CD8-positive, alpha-beta memory T cell (primary cell): ENCODE results near the gene KLRK1. TPM values are rescaled to one million over a fixed set of nuclear protein-coding genes. Genes with fewer than 3 reads are reported as not detected.
A peak's percentile ranks its signal among the peaks of the same experiment; 100 is the strongest.

Experiments used
- CTCF ChIA-PET: fragments of 350-600 bp; sonication (Branson Sonifier 250); formaldehyde crosslinking; loops from one replicate; lab custom pipeline; 2021; ENCODE audit warnings: antibody characterized with exemption; lab: Charles Lee
- POLR2A ChIA-PET: fragments of 350-600 bp; sonication (Branson Sonifier 250); formaldehyde crosslinking; loops from one replicate; lab custom pipeline; 2021; ENCODE audit warnings: antibody characterized with exemption; lab: Charles Lee
- DNase-seq, 5 donors: peaks; one replicate each; pipeline versions ENCODE4 v3.0.0 to v3.0.0-alpha.2; 2020 to 2022; ENCODE audit warnings: mixed read lengths in 1 of 5
- H3K27ac ChIP-seq: one replicate; pipeline ENCODE4 v1.7.0; 2013; ENCODE audit warnings: low read depth, mild to moderate bottlenecking, low read length, moderate library complexity
- H3K27me3 ChIP-seq: 2 replicates; pipeline ENCODE4 v1.7.0; 2013; ENCODE audit warnings: low read length, mild to moderate bottlenecking; ENCODE audit not compliant: insufficient read depth, poor library complexity, severe bottlenecking
- H3K36me3 ChIP-seq: 2 replicates; pipeline ENCODE4 v1.7.0; 2013; ENCODE audit warnings: mild to moderate bottlenecking, low read length, moderate library complexity; ENCODE audit not compliant: insufficient read depth
- H3K4me1 ChIP-seq: 2 replicates; pipeline ENCODE4 v1.7.0; 2013; ENCODE audit warnings: mild to moderate bottlenecking, low read length, moderate library complexity; ENCODE audit not compliant: insufficient read depth
- H3K4me3 ChIP-seq: 2 replicates; pipeline ENCODE4 v1.7.0; 2013; ENCODE audit warnings: mild to moderate bottlenecking, low read length
- H3K9me3 ChIP-seq: 2 replicates; pipeline ENCODE4 v1.7.0; 2013; ENCODE audit warnings: mild to moderate bottlenecking, low read length
- H3K27ac Mint-ChIP-seq, 8 donors: one replicate each; pipeline ENCODE4 v1.8.0; 2020 to 2021; ENCODE audit warnings: mixed read lengths in 8 of 8, mild to moderate bottlenecking in 6 of 8, inconsistent platforms in 3 of 8, moderate library complexity in 3 of 8
- H3K27me3 Mint-ChIP-seq, 2 donors: one replicate each; pipeline ENCODE4 v1.8.0; 2020 to 2021; ENCODE audit warnings: mixed read lengths in 2 of 2, mild to moderate bottlenecking in 1 of 2, moderate library complexity in 1 of 2
- H3K36me3 Mint-ChIP-seq, 3 donors: one replicate each; pipeline ENCODE4 v1.8.0; 2020 to 2021; ENCODE audit warnings: mixed read lengths in 3 of 3, inconsistent platforms in 1 of 3, mild to moderate bottlenecking in 1 of 3
- H3K4me1 Mint-ChIP-seq, 3 donors: one replicate each; pipeline ENCODE4 v1.8.0; 2020 to 2021; ENCODE audit warnings: mixed read lengths in 3 of 3, inconsistent platforms in 1 of 3, mild to moderate bottlenecking in 1 of 3
- H3K4me3 Mint-ChIP-seq, 7 donors: one replicate each; pipeline ENCODE4 v1.8.0; 2020 to 2021; ENCODE audit warnings: mixed read lengths in 7 of 7, mild to moderate bottlenecking in 6 of 7, moderate library complexity in 4 of 7, inconsistent platforms in 2 of 7
- H3K9me3 Mint-ChIP-seq, 5 donors: one replicate each; pipeline ENCODE4 v1.8.0; 2020 to 2022; ENCODE audit warnings: mixed read lengths in 5 of 5, mild to moderate bottlenecking in 3 of 5, moderate library complexity in 2 of 5, inconsistent platforms in 1 of 5
- polyA plus RNA-seq: library from polyadenylated mRNA; unstranded; fragments of 300-500 nt; fragmentation: Illumina TruSeq; gene quantifications from one replicate; pipeline ENCODE4 v1.2.3, GENCODE V29; 2021
- total RNA-seq, 2 experiments: library from RNA; stranded (reverse); gene quantifications; one replicate each; pipeline ENCODE4 v1.2.3, GENCODE V29; 2021

The KLRK1 gene
- total and polyA plus RNA-seq, 3 experiments from 2014 or later: 145 to 562 (median 161) TPM

DNA sequence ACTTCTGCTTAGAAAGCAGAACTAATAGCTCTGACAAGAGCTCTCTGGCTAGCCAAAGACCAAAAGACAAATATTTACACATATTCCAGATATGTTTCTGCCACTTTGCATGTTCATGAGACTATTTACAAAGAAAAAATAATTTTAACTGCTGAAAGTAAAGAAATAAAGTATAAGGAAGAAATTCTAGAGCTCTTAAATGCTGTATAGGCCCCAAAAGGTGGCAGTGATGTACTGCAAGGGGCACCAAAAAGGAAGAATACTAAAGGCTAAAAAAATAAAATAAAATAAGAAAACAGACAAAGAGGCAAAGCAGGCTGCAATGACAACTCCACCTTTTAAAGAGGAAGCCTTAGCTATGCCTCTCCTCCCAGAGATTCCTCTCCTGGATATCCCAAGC lies 23.0 kb downstream of the KLRK1 start:
- Histone ChIP-seq H3K36me3 (peaks cover 5% of the 10 kb centered on the region), H3K9me3 (no peaks in the 10 kb centered on the region), H3K4me1 (peaks cover 74% of the 10 kb centered on the region), H3K27ac (no peak overlapping the region), H3K4me3 (no peak overlapping the region), H3K27me3 (no peaks in the 10 kb centered on the region)
- peaks cover 0 to 3% (median 0%) of the 10 kb centered on the region in 5 donors for H3K9me3 Mint-ChIP-seq
- peak in 1 of 5 donors; percentile 57 for DNase-seq
- H3K27ac Mint-ChIP-seq: peak overlapping the region in 3 of 8 donors; percentile 36 to 94 (median 67)
- H3K4me1 Mint-ChIP-seq: peaks cover 26 to 38% (median 26%) of the 10 kb centered on the region in 3 donors
- CTCF ChIA-PET: interaction anchor here (0.8 to 3.9 kb wide), 18 partner anchors 11 to 247 kb away, joined by 3 to 24 read pairs (median 4); partner anchors contain the start of gene MAGOHB
- POLR2A ChIA-PET: interaction anchor here (0.6 to 2.2 kb wide), 11 partner anchors 13 to 195 kb away, joined by 3 to 9 read pairs (median 4); partner anchors contain the start of gene GABARAPL1
- H3K4me3 Mint-ChIP-seq: peak overlapping the region in 5 of 7 donors; percentile 8 to 57 (median 27)
- H3K27me3 Mint-ChIP-seq: no peaks in the 10 kb centered on the region
- peaks cover 25 to 31% (median 26%) of the 10 kb centered on the region in 3 donors for H3K36me3 Mint-ChIP-seq

DNA sequence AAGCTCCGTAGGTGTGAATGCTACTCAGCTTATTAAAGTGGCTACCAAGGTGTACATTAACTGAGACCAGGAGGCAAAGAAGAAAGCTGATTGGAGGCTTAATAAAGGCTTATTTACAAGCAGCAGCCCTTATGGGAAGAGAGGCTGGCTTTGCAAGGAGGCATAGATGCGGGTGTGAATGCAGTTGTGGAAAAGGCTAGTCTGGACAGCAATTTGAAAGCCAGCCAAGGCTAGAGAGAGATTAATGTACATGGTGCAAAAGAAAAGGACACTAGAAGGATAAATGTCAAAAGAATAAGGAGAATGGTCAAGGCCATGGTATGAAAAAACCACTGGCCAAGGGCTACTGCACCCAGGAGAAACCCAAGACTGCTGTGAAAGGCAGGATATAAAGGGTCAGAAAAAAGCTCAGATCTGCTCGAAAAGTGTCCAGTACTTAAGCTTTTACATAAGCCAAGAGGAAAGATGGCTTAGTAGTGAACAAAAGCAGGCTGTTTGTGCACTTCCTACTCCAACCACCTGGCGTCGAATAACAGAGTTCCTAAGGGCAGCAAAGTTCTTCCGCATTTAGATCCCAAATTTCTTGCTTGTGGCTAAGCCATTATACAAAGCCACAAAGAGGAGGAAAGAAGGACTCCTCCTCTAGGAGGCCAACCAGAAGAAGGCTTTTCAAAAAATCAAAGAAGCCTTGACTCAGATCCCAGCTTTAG lies 24.0 kb downstream of the KLRK1 start:
- Histone ChIP-seq H3K4me1 (peaks cover 67% of the 10 kb centered on the region), H3K4me3 (peak overlapping the region; percentile 97), H3K27ac (peak overlapping the region; percentile 80), H3K27me3 (no peaks in the 10 kb centered on the region), H3K36me3 (no peaks in the 10 kb centered on the region), H3K9me3 (no peaks in the 10 kb centered on the region)
- H3K27ac Mint-ChIP-seq: no peak overlapping the region
- DNase-seq: no peak
- H3K9me3 Mint-ChIP-seq: peaks cover 0 to 3% (median 0%) of the 10 kb centered on the region in 5 donors
- POLR2A ChIA-PET: interaction anchor here (0.6 to 2.2 kb wide), 12 partner anchors 8 to 753 kb away, joined by 3 to 9 read pairs (median 4); partner anchors contain the start of gene GABARAPL1
- peaks cover 21 to 26% (median 26%) of the 10 kb centered on the region in 3 donors for H3K36me3 Mint-ChIP-seq
- H3K4me1 Mint-ChIP-seq: peaks cover 24 to 35% (median 25%) of the 10 kb centered on the region in 3 donors
- no peak overlapping the region for H3K4me3 Mint-ChIP-seq
- CTCF ChIA-PET: interaction anchor here (0.8 to 3.9 kb wide), 24 partner anchors 9 to 248 kb away, joined by 3 to 24 read pairs (median 4); partner anchors contain the start of gene MAGOHB
- no peaks in the 10 kb centered on the region for H3K27me3 Mint-ChIP-seq

DNA sequence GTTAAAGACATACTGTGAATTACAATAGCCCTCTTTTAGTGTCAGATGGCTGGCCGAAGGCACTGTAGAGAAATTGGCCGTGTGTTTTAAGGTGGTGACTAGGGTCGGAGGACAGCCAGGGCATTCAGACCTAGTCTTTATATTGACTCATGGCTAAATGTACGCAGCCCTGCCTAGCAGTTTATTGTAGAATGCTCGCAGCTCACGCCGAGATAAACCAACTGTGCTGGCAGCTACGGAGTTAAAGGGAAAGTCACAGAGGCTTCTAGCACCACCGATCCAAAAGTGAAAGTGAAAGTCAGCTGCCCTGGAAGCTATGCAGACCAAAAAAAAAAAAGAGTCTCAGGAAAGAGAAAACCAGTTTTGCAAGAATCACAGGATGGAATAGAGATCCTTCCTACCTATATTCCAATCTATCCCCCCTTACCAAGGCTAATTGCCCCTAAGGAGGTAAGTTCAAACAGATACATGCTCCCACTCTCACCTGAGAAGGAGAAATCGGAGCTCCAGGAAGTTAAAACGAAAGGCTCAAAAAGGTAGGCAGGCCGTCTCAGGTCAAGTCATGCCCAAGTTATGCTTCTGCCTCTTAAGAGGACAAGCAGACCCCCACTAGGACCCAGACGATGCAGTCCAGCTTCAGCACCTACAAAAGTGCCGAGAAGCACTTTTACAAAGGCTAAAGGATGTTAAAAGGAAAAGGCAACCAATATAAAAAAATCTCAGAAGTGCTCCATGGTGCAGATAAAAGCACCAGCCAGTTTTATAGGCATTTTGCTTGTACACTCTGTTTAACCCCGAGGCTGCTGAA lies 24.8 kb downstream of the KLRK1 start:
- peaks cover 24 to 35% (median 25%) of the 10 kb centered on the region in 3 donors for H3K4me1 Mint-ChIP-seq
- no peaks in the 10 kb centered on the region for H3K27me3 Mint-ChIP-seq
- CTCF ChIA-PET: interaction anchor here (0.7 to 3.9 kb wide), 18 partner anchors 9 to 212 kb away, joined by 3 to 24 read pairs (median 4); no protein-coding TSS in a partner anchor
- no peaks in the 10 kb centered on the region for H3K36me3 ChIP-seq
- no peaks in the 10 kb centered on the region for H3K9me3 ChIP-seq
- H3K27ac Mint-ChIP-seq: no peak overlapping the region
- DNase-seq: peak; percentile 40 to 83 (median 76)
- POLR2A ChIA-PET: interaction anchor here (0.6 to 2.2 kb wide), 14 partner anchors 9 to 753 kb away, joined by 3 to 9 read pairs (median 4); partner anchors contain the start of gene KLRC4
- peaks cover 0 to 3% (median 0%) of the 10 kb centered on the region in 5 donors for H3K9me3 Mint-ChIP-seq
- no peaks in the 10 kb centered on the region for H3K27me3 ChIP-seq
- peaks cover 58% of the 10 kb centered on the region for H3K4me1 ChIP-seq
- H3K27ac ChIP-seq: peak overlapping the region; percentile 80
- H3K4me3 Mint-ChIP-seq: no peak overlapping the region
- peaks cover 21 to 24% (median 23%) of the 10 kb centered on the region in 3 donors for H3K36me3 Mint-ChIP-seq
- H3K4me3 ChIP-seq: peak overlapping the region; percentile 97

DNA sequence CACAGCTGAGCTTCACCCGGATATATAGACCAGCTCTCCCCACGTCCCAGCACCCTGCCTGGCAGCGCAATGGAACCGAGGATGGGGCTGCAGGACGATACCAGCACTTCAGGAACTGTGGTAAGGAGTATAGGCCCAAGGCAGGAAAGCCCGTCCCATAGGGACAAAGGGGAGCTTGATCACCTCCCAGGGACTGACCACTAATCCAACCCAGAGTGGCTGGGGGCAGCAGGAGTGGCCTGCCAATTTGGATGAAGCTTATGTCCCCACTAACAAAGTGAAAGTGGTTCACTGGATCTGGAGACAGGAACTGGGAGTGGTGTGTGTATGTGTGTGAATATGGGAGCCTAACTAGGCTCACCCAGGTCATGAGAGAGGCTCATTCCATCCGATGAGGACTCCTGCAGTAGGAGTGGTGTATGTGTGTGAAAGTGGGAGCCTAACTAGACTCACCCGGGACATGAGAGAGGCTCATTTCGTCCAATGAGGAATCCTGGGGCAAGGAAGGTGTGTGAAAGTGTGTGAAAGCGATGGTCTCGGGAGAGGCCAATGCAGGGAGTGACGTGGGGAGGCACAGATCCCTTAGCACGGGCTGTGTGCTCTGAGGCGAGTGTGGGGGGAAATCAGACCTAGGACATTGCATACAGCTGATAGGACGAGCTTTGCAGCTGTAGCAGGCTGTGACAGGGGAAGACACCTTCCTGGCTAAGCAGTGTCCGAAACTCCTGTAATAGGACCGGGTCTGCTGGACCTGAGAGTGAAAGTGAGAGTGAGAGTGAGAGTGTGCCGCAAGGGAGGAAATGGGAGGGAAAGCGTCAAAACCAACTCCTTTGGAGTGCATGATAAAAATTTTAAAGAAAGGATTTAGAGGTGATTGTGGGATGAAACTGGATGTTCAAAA lies 25.7 kb downstream of the KLRK1 start:
- peaks cover 25 to 35% (median 26%) of the 10 kb centered on the region in 3 donors for H3K4me1 Mint-ChIP-seq
- Histone ChIP-seq H3K27ac (peak overlapping the region; percentile 80), H3K9me3 (no peaks in the 10 kb centered on the region), H3K36me3 (no peaks in the 10 kb centered on the region), H3K4me1 (peaks cover 52% of the 10 kb centered on the region), H3K4me3 (peak overlapping the region; percentile 97), H3K27me3 (no peaks in the 10 kb centered on the region)
- H3K36me3 Mint-ChIP-seq: peaks cover 20 to 22% (median 21%) of the 10 kb centered on the region in 3 donors
- ChIA-PET CTCF (interaction anchor here (0.7 to 3.9 kb wide), 8 partner anchors 22 to 136 kb away, joined by 3 to 24 read pairs (median 4); no protein-coding TSS in a partner anchor), POLR2A (interaction anchor here (0.6 to 1.8 kb wide), 9 partner anchors 10 to 457 kb away, joined by 3 to 8 read pairs (median 3); partner anchors contain the start of gene KLRC4)
- peak in 2 of 5 donors; percentile 58 for DNase-seq
- H3K4me3 Mint-ChIP-seq: no peak overlapping the region
- no peaks in the 10 kb centered on the region for H3K27me3 Mint-ChIP-seq
- peaks cover 0 to 3% (median 0%) of the 10 kb centered on the region in 5 donors for H3K9me3 Mint-ChIP-seq
- H3K27ac Mint-ChIP-seq: no peak overlapping the region

DNA sequence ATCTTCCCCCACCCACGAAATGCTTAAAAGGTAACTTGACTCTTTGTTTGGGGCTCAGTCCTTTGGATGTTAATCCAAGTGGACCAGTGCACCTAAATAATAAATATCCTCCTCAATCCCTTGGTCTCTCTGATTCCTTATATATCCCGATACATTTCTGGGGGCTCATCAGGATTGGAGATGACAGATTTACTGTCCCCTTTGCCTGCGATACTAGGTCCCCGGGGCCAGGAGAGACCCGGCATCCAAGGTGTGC lies 26.3 kb downstream of the KLRK1 start:
- H3K4me3 Mint-ChIP-seq: no peak overlapping the region
- Histone ChIP-seq H3K27ac (peak overlapping the region; percentile 80), H3K4me3 (peak overlapping the region; percentile 97), H3K9me3 (no peaks in the 10 kb centered on the region), H3K4me1 (peaks cover 46% of the 10 kb centered on the region), H3K27me3 (no peaks in the 10 kb centered on the region), H3K36me3 (no peaks in the 10 kb centered on the region)
- no peak for DNase-seq
- ChIA-PET POLR2A (no interaction called here), CTCF (interaction anchor here (1.6 kb wide), 1 partner anchor 128 kb away, joined by 3 read pairs; no protein-coding TSS in a partner anchor)
- peaks cover 18 to 27% (median 24%) of the 10 kb centered on the region in 3 donors for H3K36me3 Mint-ChIP-seq
- peaks cover 30 to 35% (median 32%) of the 10 kb centered on the region in 3 donors for H3K4me1 Mint-ChIP-seq
- no peak overlapping the region for H3K27ac Mint-ChIP-seq
- no peaks in the 10 kb centered on the region for H3K27me3 Mint-ChIP-seq
- peaks cover 0 to 3% (median 2%) of the 10 kb centered on the region in 5 donors for H3K9me3 Mint-ChIP-seq

DNA sequence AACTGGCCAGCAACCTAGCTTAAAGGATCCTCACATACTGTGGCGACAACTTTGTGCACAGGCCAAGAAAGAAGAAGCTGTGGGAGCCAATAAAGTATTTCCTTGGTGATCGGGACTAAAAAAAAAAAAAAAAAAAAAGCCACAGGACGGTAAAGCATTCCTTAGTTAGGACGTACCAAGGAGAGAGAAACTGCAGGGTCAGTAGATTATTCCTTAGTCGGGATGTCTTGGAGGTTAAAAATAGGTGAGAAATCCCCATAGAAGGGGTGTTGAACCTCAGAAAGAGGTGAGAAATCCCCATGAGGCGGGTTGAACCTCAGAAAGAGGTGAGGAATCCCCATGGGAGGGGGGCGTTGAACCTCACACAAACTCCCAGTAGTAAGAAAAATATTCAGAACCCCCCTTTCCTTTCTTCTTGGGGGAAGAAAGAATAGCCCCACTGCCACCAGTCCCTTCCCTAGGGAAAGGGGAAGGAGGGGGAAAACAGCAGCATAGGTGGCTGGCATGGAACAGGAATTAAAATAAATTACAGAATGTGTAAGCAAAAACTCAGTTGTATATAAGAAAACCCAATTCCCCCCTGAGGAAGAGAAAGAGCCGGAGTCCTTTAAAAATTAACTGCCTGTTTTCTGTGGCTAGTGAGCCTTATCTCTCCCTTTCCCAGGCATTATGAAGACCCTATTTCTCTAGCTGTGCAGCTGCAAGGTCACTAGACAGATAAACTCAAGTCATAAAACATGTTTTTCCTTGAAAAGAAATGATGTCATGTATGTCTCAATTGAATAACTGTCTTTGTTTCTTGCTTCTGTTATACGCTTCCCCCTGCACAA lies 26.8 kb downstream of the KLRK1 start:
- peaks cover 41% of the 10 kb centered on the region for H3K4me1 ChIP-seq
- H3K4me3 Mint-ChIP-seq: peak overlapping the region in 3 of 7 donors; percentile 17 to 30 (median 21)
- ChIA-PET CTCF (interaction anchor here (1.6 kb wide), 1 partner anchor 127 kb away, joined by 3 read pairs; no protein-coding TSS in a partner anchor), POLR2A (interaction anchor here (0.6 kb wide), 1 partner anchor 181 kb away, joined by 4 read pairs; no protein-coding TSS in a partner anchor)
- no peaks in the 10 kb centered on the region for H3K36me3 ChIP-seq
- DNase-seq: no peak
- H3K4me3 ChIP-seq: no peak overlapping the region
- no peaks in the 10 kb centered on the region for H3K27me3 Mint-ChIP-seq
- H3K27ac Mint-ChIP-seq: peak overlapping the region in 1 of 8 donors; percentile 94
- peaks cover 0 to 3% (median 2%) of the 10 kb centered on the region in 5 donors for H3K9me3 Mint-ChIP-seq
- peak overlapping the region; percentile 80 for H3K27ac ChIP-seq
- H3K9me3 ChIP-seq: no peaks in the 10 kb centered on the region
- peaks cover 13 to 32% (median 23%) of the 10 kb centered on the region in 3 donors for H3K36me3 Mint-ChIP-seq
- H3K27me3 ChIP-seq: no peaks in the 10 kb centered on the region
- H3K4me1 Mint-ChIP-seq: peaks cover 30 to 33% (median 31%) of the 10 kb centered on the region in 3 donors
